KBM-7 (cell line): ENCODE data around the gene RAPGEF3.

ENCODE experiments used
- DNase-seq: peaks from one replicate; pipeline ENCODE4 v3.0.0-alpha.2; 2015
- in situ Hi-C: fragments of 300-500 bp; cut with MboI; formaldehyde crosslinking; loops from 2 replicates; pipeline ENCODE4 v1.14.3; 2020; ENCODE audit warnings: low sequenced_read_pairs, low pct_unique_long_range_greater_than_20kb, mixed read lengths

Gene RAPGEF3

GRCh38 chr12:47736877-47737676, 21.6 kb downstream of the RAPGEF3 start:
- in situ Hi-C loops, result loop anchor here (25.0 kb wide), 1 partner anchor 100 kb away; no protein-coding TSS in a partner anchor
- no peak for DNase-seq

DNA sequence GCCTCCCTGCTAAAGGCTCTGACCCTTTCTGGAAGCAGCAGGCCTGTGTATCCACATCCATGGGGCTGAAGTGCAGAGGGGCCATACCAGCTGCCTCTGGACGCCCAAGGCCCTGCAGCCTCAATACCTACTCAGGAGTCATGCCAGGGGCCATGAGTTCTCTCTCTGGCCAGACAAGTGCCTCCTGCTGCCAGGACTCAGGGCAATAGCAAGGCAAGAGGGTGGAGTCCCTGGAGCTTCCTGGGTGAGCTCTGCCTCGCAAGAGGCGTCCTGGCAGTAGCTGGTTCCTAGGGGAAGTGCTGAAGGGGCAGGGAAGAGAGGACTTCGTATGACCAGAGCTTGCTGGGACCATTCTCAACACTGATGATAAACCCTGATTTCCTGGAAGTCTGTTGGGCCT, 22.5 kb downstream of the RAPGEF3 start:
- in situ Hi-C loops, result loop anchor here (25.0 kb wide), 1 partner anchor 101 kb away; no protein-coding TSS in a partner anchor
- no peak for DNase-seq

DNA sequence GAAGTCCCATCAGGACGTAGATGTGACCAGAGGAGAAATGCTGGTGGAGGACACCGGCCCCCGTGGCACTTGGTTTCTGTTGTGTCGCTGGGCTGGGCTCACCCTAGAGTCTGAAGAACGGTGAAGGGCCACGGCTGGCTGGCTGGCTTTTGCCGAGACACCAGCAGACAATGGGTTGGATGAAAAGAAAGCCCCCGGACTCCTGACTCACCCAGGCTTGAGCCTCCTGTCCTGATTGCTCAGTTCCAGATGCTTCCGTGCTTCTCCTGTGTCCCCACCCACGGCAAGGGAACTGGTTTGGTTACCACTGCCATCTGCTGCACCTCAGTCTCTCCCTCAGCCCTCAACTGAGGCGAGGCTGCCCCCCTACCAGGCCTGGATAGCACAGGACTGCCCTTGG, 23.0 kb downstream of the RAPGEF3 start:
- no peak for DNase-seq
- in situ Hi-C loops, result loop anchor here (25.0 kb wide), 1 partner anchor 102 kb away; no protein-coding TSS in a partner anchor

DNA sequence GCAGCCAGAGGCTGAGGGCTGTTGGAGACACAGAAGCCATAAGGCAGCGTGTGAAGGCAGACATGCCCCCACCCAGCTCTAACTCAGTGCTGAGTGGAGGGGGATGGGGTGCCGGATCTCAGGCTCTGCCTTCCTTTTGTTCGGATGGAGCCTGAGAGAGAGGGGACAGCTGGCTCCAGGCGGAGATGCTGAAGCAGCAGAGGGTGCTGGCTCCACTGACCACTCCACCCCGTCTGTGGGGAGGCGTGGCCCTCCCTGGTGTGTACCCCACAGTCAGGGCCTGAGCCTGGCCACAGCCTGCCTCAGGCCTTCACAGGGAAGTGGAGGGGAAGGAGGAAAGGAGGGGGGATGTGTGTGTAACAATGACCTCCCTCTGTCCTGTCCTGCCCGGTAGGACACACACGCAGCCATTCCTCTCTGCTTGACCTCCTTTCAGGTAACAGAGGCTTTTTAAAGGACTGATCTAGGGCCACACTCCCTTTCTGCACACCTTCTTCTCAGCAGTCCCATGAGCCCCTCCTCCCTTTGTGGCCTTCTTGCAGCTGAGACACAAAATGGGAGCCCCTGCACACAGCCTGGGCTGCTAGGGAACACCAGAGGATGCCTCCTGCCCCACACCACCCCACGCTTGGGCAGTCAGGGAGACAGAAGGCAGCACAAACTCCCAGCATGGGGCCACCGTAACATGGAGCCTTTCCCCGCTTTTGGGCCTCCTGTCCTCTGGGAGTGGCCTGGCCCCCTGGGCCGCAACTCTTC, 23.8 kb downstream of the RAPGEF3 start:
- in situ Hi-C loops, result loop anchor here (25.0 kb wide), 1 partner anchor 102 kb away; no protein-coding TSS in a partner anchor
- no peak for DNase-seq

DNA sequence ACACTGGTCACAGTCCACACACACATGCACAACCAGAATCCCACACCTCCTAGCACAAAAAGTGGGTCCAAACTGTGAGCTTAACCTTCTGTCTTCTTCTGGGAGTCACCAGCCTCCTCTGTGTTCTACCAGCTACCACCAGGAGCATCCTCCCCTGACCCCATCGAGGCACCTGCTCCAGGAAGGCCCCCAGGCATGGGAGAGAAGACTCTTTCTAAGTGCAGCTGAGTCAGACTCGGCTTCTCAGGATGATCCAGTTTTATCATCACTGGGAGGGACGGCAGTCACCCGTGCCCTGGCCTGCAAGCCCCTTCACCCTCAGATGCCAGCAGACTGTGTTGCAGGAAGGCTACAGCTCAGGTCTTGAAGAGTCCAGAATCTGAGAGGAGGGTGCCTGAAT, 25.5 kb downstream of the RAPGEF3 start:
- no peak for DNase-seq
- in situ Hi-C loops, result loop anchor here (25.0 kb wide), 1 partner anchor 104 kb away; no protein-coding TSS in a partner anchor

- DNase-seq, result no peak
- in situ Hi-C loops, result loop anchor here (25.0 kb wide), 1 partner anchor 105 kb away; no protein-coding TSS in a partner anchor
These were observed 26.2 kb downstream of the RAPGEF3 start for GRCh38 chr12:47732504-47732903.

GRCh38 chr12:47731723-47732122, 27.0 kb downstream of the RAPGEF3 start:
- no peak for DNase-seq
- in situ Hi-C loops, result loop anchor here (25.0 kb wide), 1 partner anchor 106 kb away; no protein-coding TSS in a partner anchor

GRCh38 chr12:47730341-47730744, 28.3 kb downstream of the RAPGEF3 start:
- no peak for DNase-seq
- in situ Hi-C loops, result loop anchor here (25.0 kb wide), 1 partner anchor 107 kb away; no protein-coding TSS in a partner anchor

GRCh38 chr12:47729233-47729632, 29.4 kb downstream of the RAPGEF3 start:
- DNase-seq, result no peak
- in situ Hi-C loops, result loop anchor here (25.0 kb wide), 1 partner anchor 108 kb away; no protein-coding TSS in a partner anchor

GRCh38 chr12:47725893-47726292, 32.8 kb downstream of the RAPGEF3 start:
- DNase-seq, result no peak
- in situ Hi-C loops, result loop anchor here (25.0 kb wide), 1 partner anchor 111 kb away; no protein-coding TSS in a partner anchor

DNA sequence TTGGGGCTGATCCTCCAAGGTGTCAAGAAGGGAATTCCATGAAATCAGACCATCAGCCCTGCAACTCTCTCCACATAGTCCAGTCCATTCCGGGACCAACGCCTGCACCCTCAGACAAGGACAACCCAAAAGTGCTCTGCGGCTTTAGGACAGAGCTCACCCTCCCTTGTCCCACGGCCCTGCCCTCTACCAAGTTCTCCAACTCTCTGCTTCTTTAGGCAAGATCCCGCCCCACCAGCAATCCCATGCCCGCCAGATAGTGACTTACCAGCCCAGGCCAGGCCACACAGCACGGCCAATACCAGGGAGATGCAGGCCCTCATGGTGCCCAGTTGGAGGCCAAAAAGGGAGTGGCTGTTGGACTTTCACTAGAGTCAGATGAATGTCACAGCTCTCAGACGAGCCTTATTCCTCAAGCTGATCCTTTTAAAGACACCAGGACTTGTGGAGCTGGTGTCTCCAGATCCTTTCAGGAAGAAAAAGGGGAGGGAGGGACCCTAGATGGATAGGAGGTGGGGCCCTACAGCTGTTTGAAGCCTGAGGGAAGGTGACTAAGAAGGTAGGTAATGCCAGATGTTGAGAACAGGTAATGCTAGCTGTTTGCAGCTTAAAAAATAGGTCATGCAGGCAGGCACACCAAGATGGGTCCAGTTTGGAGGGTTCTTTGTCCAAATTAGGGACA, 33.4 kb downstream of the RAPGEF3 start, which contains the start of gene ENDOU:
Gene ENDOU (minus strand): TSS at position 400 of the 682 bp plus-strand sequence. CDS start 77 bp downstream, at position 323.
- no peak for DNase-seq
- in situ Hi-C loops, result loop anchor here (25.0 kb wide), 1 partner anchor 112 kb away; no protein-coding TSS in a partner anchor

DNA sequence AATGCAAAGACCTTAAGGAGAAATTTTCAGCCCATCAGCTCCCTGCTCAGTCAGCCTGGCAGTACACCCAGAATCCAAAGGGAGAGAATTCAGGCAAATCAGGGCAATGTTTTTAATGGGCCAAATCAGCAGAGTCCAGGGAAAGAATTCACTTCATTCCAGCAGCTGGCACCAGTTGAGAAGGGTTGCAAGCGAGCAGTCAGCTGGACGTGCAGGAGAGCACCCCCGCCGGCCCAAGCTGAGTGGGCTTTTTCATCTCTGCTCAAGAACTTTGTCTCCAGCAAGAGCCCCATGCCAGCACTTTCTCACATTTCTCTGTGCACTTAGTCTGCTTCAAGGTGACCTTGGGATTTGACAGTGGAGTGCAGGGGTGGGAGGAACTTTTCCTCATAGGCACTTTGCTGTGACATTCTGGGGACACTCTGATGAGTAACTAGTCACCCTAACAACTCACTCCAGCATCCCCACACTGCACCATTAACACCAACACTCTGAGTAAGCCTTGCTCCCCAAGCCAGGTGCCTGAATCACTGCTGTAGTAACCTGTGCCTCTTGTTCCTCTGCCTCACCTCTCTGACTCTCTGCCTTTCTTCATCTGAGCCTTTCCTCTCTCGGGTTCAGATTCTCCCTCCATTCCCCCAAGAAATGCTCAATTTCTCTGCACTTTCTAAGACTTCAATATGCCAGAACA, 35.6 kb downstream of the RAPGEF3 start:
- in situ Hi-C loops, result no loop called here
- DNase-seq, result no peak

GRCh38 chr12:47722136-47722834, 36.4 kb downstream of the RAPGEF3 start:
- DNase-seq, result no peak
- in situ Hi-C loops, result no loop called here

- no peak for DNase-seq
- in situ Hi-C loops, result no loop called here
These were observed 37.2 kb downstream of the RAPGEF3 start for GRCh38 chr12:47721431-47721973.

GRCh38 chr12:47718531-47718930, 40.1 kb downstream of the RAPGEF3 start:
- no peak for DNase-seq
- in situ Hi-C loops, result no loop called here

DNA sequence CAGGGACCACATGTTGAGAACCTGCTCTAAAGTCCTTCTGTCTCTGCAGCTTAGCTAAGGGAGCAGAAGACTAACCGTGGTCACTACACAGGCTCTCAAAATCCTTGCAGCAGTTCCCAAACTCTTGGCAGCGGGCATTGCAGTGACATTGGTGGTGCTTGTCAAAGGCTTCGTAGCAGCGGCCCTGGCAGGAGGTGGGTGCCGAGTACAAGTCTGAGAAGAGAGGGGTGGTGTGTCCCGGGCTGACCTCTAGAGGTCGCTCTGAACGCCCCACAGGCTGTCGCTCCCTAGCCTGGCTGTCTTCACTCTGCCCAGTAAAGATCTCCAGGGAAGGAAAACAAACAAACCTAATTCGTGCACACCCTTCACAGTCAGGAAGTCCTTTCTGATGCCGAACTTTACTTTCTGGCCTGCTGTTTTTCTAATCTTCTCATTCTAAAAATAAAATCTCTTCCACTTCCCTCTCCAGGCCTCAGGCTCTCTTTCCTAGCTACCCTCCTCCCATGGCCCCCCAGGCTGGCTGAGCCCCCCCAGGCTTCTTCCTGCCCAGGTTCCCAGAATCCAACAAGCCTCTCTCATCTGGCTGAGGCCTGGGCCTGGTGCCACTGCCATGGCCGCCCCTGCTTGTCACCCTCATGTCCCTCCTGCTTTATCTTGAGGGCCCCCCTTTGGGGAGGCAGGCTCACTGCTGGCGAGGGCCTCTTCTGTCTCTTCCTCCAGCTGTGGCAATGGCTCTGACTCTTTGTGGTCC, 41.1 kb downstream of the RAPGEF3 start:
- peak; percentile 93 for DNase-seq
- in situ Hi-C loops, result no loop called here

DNA sequence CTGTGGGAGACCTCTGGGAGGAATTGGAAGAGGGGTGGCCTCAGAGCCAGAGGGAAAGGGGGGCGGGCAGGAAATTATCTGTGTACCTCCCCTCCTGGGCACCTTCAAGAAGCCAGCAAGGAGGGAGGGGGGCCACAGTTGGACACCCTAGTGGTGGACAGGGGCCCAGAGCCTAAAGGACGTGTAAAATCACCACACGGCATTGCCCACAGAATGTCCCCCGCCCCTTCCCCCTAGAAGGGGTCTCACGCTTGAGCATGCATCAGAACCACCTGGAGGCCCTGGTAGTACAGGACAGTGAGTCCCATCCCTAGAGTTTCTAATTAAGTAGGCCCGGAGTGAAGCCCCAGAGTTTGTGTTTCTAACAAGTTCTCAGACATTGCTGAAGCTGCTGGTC, 41.6 kb downstream of the RAPGEF3 start:
- DNase-seq, result no peak
- in situ Hi-C loops, result no loop called here
